Sigmoid colon (tissue), 4 donors: ENCODE results near the gene CDON.

Source experiments
- POLR2AphosphoS5 ChIP-seq, 4 donors: sonication (generic); formaldehyde crosslinking; IDR thresholded peaks; one replicate each; pipeline ENCODE4 v1.6.1; 2017; ENCODE audit warnings: antibody characterized with exemption in 4 of 4
- TF ChIP-seq, protein P1 (sequence below), 4 experiments: fragments of 450-650 bp in 3 of 4; fragments of 200-600 bp in 1 of 4; IDR thresholded peaks; one replicate each; pipeline ENCODE4 v1.5.1; 2016 to 2019; ENCODE audit warnings: antibody characterized with exemption in 4 of 4, mild to moderate bottlenecking in 3 of 4, moderate library complexity in 2 of 4

DNA sequence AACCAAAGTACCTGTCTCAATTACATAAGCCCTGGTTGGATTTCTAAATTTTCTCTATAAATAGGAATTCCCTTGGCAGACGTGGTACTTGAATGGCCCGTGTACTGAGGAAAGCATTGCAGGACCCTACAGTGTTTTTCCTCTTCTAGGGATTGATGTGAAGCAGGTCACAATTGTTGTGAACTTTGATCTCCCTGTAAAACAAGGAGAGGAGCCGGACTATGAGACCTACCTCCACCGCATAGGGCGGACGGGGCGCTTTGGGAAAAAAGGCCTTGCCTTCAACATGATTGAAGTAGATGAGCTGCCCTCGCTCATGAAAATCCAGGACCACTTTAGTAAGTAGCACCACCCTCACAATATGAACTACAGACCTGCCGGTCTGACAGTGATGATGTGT, 141.6 kb downstream of the CDON start:
- TF ChIP-seq POLR2AphosphoS5 (IDR thresholded peaks at IDR 0.05): no peak
- TF ChIP-seq, protein P1, sequence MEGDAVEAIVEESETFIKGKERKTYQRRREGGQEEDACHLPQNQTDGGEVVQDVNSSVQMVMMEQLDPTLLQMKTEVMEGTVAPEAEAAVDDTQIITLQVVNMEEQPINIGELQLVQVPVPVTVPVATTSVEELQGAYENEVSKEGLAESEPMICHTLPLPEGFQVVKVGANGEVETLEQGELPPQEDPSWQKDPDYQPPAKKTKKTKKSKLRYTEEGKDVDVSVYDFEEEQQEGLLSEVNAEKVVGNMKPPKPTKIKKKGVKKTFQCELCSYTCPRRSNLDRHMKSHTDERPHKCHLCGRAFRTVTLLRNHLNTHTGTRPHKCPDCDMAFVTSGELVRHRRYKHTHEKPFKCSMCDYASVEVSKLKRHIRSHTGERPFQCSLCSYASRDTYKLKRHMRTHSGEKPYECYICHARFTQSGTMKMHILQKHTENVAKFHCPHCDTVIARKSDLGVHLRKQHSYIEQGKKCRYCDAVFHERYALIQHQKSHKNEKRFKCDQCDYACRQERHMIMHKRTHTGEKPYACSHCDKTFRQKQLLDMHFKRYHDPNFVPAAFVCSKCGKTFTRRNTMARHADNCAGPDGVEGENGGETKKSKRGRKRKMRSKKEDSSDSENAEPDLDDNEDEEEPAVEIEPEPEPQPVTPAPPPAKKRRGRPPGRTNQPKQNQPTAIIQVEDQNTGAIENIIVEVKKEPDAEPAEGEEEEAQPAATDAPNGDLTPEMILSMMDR (IDR thresholded peaks at IDR 0.05): no peak
